Measurements from ENCODE around the gene HPDL.
"Not testable (repeated sequence)": the region's sequence is repeated elsewhere in the genome, so short reads cannot be mapped to it uniquely, and the experiment has no call there.

HPDL gene

GRCh38 chr1:45354838-45355237, 28.1 kb downstream of the HPDL start:
- DNase-seq = no peak

- no peak for DNase-seq
Observed at GRCh38 chr1:45355683-45356082, 29.0 kb downstream of the HPDL start.

DNA sequence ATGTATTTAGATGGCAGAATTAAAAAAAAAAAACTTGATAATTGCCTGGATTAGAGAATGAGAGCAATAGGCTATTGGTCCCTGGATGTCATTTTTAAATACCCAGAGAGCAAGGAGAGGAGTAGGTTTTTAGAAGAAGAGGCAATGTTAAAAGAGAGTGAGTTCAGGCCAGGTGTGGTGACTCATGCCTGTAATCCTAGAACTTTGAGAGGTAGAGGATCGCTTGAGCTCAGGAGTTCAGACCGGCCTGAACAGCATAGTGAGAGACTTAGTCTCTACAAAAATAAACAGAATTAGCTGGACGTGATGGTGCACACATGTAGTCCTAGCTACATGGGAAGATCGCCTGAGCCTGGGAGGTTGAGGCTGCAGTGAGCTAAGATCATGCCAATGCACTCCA, 29.5 kb downstream of the HPDL start:
- DNase-seq = no peak

GRCh38 chr1:45359882-45360513, 33.3 kb downstream of the HPDL start:
- no peak for DNase-seq

GRCh38 chr1:45360981-45361380, 34.3 kb downstream of the HPDL start:
- DNase-seq = not testable (repeated sequence)

DNA sequence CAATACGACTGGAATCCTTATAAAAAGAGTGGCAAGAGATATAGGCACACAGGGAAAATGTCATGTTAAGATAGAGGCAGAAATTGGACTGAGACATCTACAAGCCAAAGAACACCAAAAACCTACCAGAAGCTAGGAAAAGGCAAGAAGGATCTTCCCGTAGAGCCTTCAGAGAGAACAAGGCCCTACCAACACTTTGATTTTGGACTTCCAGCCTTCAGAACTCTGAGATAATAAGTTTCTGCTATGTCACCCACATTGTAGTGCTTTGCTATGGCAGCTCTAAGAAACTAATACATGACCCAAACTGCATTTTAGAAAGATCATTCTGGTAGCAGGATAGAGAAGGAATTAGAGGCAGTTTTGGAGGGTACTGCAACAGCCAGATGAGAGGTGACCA, 37.6 kb downstream of the HPDL start:
- no peak for DNase-seq

DNA sequence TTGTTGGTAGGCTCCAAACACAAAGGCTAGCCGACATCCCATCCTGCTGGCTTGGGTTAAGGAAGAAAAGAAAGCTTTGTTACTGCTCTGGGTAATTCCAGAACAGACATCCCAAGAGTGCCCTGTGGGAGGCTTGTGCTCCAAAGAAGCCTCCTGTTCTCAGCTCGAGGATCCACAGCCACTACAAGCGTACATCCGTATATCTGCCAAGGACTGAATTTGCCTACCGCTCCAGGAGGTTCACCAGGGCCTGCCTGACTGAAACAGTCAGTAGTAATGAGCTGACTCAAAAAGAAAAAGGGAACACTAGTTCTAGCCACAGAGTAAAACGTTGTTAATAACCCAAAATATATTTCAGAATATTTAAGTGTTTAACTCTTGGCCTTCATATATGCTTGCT, 38.4 kb downstream of the HPDL start:
- DNase-seq = no peak

DNA sequence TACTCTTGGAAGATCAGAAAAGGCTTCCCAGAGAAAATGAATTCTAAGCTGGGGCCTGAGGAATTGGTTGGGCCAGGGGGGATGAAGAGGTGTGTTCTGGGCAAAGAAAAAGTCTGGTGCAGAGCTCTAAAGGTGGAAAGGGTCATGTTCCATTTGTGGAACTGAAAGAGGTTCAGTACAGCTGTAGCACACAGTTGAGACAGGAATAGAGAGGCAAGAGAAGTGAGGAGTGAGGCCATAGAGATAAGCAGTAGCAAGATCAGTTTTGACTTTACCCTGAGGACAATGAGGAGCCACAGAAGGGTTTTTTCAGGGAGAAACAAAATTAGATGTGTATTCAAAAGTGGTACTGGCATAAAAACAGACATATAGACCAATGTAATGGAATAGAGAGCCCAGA, 43.9 kb downstream of the HPDL start:
- no peak for DNase-seq

DNA sequence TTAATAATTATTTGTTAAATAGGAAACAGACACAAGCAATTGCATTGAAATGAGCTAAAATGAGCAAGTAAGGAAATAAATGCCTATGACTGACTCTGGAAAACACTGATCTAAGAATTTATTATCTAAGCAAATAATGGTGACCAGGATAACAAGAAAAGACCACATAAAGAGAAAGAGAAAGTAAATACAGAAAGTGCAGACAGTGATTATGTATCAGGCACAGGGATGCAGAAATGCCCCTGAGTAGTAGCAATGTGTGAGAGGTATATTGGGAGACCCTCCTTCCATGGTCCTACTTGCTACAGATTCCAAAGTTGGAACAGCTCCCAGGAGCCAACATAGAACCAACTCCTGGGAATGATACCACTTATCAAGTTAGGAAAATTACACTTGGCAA, 46.9 kb downstream of the HPDL start:
- DNase-seq = no peak

- no peak for DNase-seq
Observed at GRCh38 chr1:45375104-45376090, 48.7 kb downstream of the HPDL start.

DNA sequence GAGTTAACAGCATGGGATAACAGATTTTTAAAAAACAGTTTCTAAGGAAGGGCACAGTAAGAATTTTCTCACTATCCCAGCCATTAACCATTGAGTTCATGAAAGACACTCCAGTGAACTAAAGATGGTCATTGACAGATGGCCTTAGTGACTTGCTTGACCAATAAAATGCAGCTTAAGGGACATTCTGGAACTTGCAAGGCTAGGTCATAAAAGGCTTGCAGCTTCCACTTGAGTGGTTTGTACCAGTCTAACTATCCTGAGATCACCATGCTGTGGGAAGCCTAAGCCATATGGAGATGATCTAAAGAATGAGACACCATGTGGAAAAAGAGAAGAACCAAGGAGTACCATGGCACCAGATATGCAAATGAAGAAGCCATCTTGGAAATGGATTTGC, 51.5 kb downstream of the HPDL start:
- no peak for DNase-seq

All from T1000 (cell line).